Lower leg skin (tissue), 4 donors: ENCODE results near the gene PRKCE. TPM values are rescaled to one million over a fixed set of nuclear protein-coding genes. Genes with fewer than 3 reads are reported as not detected.

Experiments
- DNase-seq, 2 donors: peaks; one replicate each; pipeline ENCODE4 v3.0.0-alpha.2; 2019; ENCODE audit warnings: low spot score in 2 of 2
- H3K4me3 ChIP-seq: fragments of 200-600 bp; sonication (generic); 2 replicates; pipeline ENCODE4 v1.5.1; 2017; ENCODE audit warnings: mild to moderate bottlenecking, low read depth; ENCODE audit not compliant: poor library complexity, severe bottlenecking
- POLR2A ChIP-seq, 2 donors: fragments of 450-650 bp; IDR thresholded peaks; one replicate each; pipeline ENCODE4 v1.6.1; 2016 to 2017; ENCODE audit warnings: antibody characterized with exemption in 2 of 2, mild to moderate bottlenecking in 1 of 2, moderate library complexity in 1 of 2
- WGBS, 2 donors: methylation state at CpG; one replicate each; pipeline ENCODE4 v1.1.5; 2018; 5-methylcytosine and 5-hydroxymethylcytosine counted together
- intact Hi-C: fragments of 100-400 bp; cut with DNase I; formaldehyde crosslinking; loops from one replicate; pipeline ENCODE4 v1.15.0; 2023; ENCODE audit warnings: low total_unique reads
- total RNA-seq, 4 donors: library from RNA; depleted of rRNA; stranded (reverse); fragments of >200 nt; gene quantifications; one replicate each; pipeline ENCODE4 v1.1.0, GENCODE V29; 2016
- TF ChIP-seq, protein P1 (sequence below), 3 donors: fragments of 450-650 bp; IDR thresholded peaks; one replicate each; pipeline ENCODE4 v1.5.1; 2016; ENCODE audit warnings: antibody characterized with exemption in 3 of 3, mild to moderate bottlenecking in 3 of 3, moderate library complexity in 2 of 3

The PRKCE gene
- total RNA-seq, 4 donors from 2014 or later: 3.5 to 10.3 (median 6.1) TPM

DNA sequence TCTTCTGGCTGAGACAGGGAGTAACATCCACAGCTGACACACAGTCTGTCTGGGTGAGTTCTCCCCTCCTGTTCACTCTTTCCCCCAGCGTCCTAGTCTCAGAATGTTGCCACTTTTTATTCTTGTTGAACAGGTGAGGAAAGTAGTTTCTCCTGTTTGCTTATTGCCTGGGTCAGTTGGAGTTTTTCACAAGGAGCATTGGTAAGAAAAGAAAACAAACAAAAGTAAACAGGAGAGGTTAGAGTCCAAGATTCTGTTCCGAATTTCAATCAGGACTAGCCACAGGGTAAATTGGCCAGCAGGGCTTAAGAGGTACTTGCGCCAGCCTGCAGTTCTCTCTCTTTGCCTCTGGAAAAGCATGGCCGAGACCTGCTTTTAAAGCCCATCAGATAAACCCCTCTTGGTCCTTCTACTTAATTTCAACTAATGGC lies 390.7 kb downstream of the PRKCE start:
- 84 to 88% methylated on average over 4 of the region's 4 CpGs for WGBS, 2 donors
- no peak for DNase-seq
- TF ChIP-seq, protein P1, sequence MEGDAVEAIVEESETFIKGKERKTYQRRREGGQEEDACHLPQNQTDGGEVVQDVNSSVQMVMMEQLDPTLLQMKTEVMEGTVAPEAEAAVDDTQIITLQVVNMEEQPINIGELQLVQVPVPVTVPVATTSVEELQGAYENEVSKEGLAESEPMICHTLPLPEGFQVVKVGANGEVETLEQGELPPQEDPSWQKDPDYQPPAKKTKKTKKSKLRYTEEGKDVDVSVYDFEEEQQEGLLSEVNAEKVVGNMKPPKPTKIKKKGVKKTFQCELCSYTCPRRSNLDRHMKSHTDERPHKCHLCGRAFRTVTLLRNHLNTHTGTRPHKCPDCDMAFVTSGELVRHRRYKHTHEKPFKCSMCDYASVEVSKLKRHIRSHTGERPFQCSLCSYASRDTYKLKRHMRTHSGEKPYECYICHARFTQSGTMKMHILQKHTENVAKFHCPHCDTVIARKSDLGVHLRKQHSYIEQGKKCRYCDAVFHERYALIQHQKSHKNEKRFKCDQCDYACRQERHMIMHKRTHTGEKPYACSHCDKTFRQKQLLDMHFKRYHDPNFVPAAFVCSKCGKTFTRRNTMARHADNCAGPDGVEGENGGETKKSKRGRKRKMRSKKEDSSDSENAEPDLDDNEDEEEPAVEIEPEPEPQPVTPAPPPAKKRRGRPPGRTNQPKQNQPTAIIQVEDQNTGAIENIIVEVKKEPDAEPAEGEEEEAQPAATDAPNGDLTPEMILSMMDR (IDR thresholded peaks at IDR 0.05): no peak
- TF ChIP-seq POLR2A (IDR thresholded peaks at IDR 0.05): no peak
- intact Hi-C loops: loop anchor here (5.0 kb wide), 1 partner anchor 1705 kb away; no protein-coding TSS in a partner anchor
- H3K4me3 ChIP-seq: no peak overlapping the region

DNA sequence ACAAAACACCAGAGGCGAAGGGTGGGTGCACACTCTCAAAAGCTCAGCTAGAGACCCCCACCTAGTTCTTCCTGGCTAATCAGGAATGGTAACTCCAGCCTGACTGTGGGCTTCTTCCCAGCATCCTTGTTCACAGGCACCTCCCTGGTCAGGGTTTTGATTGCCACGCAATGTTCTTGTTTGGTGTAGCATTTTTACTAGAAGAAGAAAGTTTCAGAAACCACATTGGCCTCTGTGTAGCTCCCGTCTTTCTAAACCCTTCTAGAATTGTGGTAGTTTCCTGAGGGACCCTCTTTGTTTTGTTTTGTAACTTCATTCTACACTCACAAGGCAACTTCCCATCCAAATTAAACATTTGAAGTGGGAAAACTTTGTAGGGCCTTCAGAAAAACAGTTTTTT lies 391.2 kb downstream of the PRKCE start:
- TF ChIP-seq, protein P1 (IDR thresholded peaks at IDR 0.05): no peak
- no peak for TF ChIP-seq POLR2A (IDR thresholded peaks at IDR 0.05)
- H3K4me3 ChIP-seq: no peak overlapping the region
- DNase-seq: no peak
- WGBS, 2 donors: 94 to 100% methylated on average over 3 of the region's 3 CpGs
- intact Hi-C loops: loop anchor here (5.0 kb wide), 1 partner anchor 1705 kb away; no protein-coding TSS in a partner anchor

DNA sequence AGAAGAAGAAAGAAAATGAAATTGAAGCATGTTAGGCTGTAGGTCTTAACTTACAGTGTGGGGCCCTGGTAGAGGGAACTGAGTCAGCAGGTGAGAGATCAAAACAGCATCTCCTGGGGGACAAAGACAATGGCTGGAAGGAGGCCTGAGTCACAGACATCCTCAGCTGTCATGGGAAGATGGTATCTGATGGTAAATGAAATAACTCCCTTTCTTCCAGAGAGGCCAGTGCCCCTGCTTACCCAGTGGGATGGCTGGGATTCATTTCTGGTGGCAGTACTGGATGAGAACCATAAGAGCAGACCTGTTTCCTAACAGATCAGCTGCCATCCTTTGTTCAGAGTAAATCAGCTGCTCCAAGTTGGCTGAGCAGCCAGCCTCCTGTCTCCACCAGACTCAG lies 394.4 kb downstream of the PRKCE start:
- TF ChIP-seq, protein P1 (IDR thresholded peaks at IDR 0.05): no peak
- TF ChIP-seq POLR2A (IDR thresholded peaks at IDR 0.05): no peak
- H3K4me3 ChIP-seq: no peak overlapping the region
- intact Hi-C loops: no loop called here
- no peak for DNase-seq

DNA sequence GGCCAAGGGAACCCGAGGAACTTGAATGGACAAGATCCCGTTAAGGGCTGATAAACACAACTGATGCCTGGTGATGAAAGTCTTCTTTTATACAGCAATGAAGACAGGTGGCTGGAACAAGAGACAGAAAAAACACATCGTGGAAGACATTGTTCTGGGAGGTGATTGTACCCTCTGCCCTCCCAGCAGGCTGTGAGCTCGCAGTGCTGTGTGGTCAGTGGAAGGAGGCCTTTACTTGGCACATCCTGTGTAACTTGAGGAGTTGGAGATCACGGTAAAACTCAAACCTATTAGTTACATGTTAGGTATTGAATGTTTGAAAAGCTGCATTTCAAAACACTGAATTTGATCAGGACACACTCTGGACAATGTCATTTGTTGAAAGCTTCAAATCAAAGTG lies 395.8 kb downstream of the PRKCE start:
- TF ChIP-seq POLR2A (IDR thresholded peaks at IDR 0.05): no peak
- TF ChIP-seq, protein P1 (IDR thresholded peaks at IDR 0.05): no peak
- no peak overlapping the region for H3K4me3 ChIP-seq
- 64 to 89% methylated on average over 5 of the region's 5 CpGs for WGBS, 2 donors
- intact Hi-C loops: no loop called here
- DNase-seq: no peak

DNA sequence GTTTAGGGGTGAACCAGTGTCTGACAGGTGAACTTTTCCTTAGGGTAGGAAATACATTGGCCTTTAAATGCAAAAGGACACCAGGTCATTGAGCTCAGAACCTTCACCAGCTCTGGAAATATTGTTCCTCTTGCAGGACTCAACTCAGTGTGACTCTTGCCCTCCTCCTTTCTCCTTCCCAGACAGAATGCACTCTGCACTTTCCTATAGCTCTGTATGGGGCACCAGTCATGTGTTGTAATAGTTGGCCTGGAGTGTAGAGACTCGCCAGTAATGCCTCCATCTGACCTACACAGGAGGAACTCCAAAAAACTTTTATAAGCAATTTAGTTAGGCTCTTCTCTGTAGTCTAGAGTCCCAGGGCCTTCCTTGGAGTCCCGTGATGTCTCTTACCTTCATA lies 397.2 kb downstream of the PRKCE start:
- intact Hi-C loops: no loop called here
- DNase-seq: no peak
- H3K4me3 ChIP-seq: no peak overlapping the region
- TF ChIP-seq, protein P1 (IDR thresholded peaks at IDR 0.05): no peak
- TF ChIP-seq POLR2A (IDR thresholded peaks at IDR 0.05): no peak
- WGBS, 2 donors: 92 to 95% methylated on average over 2 of the region's 2 CpGs

DNA sequence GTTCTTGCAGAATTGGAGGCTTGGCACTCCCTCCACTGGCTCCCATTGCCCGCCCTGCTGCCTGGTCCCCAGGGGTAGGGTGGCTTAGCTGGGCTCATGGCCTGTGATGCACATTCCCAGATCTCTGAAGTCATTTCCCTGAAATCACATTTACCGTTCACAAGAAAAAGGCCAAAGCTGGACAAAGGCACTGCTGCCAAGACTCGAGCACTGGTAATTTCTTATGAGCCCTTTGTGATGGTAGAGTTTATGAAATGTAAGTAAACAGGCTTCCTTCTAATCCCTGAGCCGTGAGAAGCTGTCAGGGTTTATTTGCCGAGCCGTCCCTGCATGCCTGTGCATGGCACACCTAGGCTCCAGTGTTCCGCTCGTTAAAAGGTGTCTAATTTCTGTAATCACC lies 398.6 kb downstream of the PRKCE start:
- no peak for TF ChIP-seq POLR2A (IDR thresholded peaks at IDR 0.05)
- TF ChIP-seq, protein P1 (IDR thresholded peaks at IDR 0.05): no peak
- 80 to 89% methylated on average over 8 of the region's 8 CpGs for WGBS, 2 donors
- DNase-seq: no peak
- H3K4me3 ChIP-seq: no peak overlapping the region
- intact Hi-C loops: no loop called here
